Adrenal gland (tissue), 5 donors: ENCODE data around the gene SHE.

ENCODE experiments used
- POLR2A ChIP-seq, 2 donors: fragments of 450-650 bp; IDR thresholded peaks; one replicate each; pipeline ENCODE4 v1.6.1; 2017; ENCODE audit warnings: antibody characterized with exemption in 2 of 2, mild to moderate bottlenecking in 2 of 2, moderate library complexity in 1 of 2
- TF ChIP-seq, protein P1 (sequence below), 6 experiments: fragments of 450-650 bp in 4 of 6; fragments of 200-600 bp in 2 of 6; sonication (generic) in 1 of 6; IDR thresholded peaks; 1 replicate in 5 of 6; 2 replicates in 1 of 6; pipeline versions ENCODE4 v1.5.1 to v1.8.0; 2016 to 2021; ENCODE audit warnings: antibody characterized with exemption in 6 of 6, mild to moderate bottlenecking in 2 of 6, moderate library complexity in 1 of 6
- donor health status: DM: no; HTN: no; CAD: no.

GRCh38 chr1:154517661-154518060, 15.4 kb upstream of the SHE start:
- TF ChIP-seq POLR2A (IDR thresholded peaks at IDR 0.05) = no peak
- TF ChIP-seq, protein P1, sequence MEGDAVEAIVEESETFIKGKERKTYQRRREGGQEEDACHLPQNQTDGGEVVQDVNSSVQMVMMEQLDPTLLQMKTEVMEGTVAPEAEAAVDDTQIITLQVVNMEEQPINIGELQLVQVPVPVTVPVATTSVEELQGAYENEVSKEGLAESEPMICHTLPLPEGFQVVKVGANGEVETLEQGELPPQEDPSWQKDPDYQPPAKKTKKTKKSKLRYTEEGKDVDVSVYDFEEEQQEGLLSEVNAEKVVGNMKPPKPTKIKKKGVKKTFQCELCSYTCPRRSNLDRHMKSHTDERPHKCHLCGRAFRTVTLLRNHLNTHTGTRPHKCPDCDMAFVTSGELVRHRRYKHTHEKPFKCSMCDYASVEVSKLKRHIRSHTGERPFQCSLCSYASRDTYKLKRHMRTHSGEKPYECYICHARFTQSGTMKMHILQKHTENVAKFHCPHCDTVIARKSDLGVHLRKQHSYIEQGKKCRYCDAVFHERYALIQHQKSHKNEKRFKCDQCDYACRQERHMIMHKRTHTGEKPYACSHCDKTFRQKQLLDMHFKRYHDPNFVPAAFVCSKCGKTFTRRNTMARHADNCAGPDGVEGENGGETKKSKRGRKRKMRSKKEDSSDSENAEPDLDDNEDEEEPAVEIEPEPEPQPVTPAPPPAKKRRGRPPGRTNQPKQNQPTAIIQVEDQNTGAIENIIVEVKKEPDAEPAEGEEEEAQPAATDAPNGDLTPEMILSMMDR (IDR thresholded peaks at IDR 0.05) = no peak
